Measurements from ENCODE around the gene SEL1L2.

DNA sequence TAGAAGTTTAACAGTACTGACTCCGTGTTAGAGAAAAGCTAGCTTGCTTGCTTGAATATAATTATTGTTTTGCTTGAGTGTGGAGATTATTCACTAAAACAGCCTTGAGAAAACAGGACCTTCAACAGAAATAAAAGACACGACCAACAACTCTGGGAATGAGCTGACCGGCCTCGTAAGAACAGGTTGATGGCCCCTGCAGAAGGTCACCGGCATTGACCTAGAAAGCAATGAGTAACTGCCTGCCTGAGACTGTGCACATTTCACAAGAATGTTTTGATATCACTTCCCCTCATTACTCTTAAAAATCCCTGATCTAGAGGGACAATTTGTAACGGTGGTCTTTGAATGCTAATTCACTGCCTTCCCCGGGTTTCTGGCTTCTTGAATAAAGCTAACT lies 49.4 kb downstream of the SEL1L2 start:
- TF ChIP-seq, protein P1, sequence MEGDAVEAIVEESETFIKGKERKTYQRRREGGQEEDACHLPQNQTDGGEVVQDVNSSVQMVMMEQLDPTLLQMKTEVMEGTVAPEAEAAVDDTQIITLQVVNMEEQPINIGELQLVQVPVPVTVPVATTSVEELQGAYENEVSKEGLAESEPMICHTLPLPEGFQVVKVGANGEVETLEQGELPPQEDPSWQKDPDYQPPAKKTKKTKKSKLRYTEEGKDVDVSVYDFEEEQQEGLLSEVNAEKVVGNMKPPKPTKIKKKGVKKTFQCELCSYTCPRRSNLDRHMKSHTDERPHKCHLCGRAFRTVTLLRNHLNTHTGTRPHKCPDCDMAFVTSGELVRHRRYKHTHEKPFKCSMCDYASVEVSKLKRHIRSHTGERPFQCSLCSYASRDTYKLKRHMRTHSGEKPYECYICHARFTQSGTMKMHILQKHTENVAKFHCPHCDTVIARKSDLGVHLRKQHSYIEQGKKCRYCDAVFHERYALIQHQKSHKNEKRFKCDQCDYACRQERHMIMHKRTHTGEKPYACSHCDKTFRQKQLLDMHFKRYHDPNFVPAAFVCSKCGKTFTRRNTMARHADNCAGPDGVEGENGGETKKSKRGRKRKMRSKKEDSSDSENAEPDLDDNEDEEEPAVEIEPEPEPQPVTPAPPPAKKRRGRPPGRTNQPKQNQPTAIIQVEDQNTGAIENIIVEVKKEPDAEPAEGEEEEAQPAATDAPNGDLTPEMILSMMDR (IDR thresholded peaks at IDR 0.05), result no peak
- TF ChIP-seq POLR2A (IDR thresholded peaks at IDR 0.05; ENCODE audit: low read depth) (no peak), EP300 (IDR thresholded peaks at IDR 0.05) (no peak), POLR2AphosphoS5 (IDR thresholded peaks at IDR 0.05) (no peak)
